ENCODE data around the gene ANKFN1.

The ANKFN1 gene

DNA sequence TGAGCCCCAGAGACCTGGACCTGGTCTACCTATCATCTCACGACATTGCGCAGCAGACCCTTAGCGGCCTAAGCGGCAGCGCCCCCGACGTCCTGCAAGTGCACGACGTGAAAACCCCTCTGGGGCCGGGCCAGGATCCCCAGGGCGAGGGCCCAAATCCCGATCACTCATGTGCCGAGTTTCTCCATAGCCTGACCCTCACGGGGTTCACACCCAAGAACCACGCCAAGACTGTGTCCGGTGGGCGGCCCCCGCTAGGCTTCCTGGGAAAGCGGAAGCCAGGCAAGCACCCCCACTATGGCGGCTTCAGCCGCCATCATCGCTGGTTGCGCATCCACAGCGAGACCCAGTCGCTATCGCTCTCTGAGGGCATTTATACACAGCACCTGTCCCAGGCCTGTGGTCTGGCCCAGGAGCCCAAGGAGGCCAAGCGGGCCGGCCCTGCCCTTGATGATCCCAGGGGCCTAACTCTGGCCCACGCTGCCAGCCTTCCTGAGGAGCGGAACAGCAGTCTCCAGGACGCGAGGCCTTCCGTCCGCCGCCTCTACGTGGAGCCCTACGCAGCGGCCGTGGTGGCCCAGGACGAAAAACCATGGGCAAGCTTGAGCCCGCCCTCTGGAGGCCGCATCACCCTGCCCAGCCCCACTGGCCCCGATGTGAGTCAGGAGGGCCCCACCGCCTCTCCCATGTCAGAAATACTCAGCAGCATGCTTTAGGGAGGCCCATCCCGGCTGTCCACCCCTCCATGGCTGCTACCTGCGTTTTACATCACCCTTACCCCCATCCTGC, 357.5 kb downstream of the ANKFN1 start:
- no peak for DNase-seq

DNA sequence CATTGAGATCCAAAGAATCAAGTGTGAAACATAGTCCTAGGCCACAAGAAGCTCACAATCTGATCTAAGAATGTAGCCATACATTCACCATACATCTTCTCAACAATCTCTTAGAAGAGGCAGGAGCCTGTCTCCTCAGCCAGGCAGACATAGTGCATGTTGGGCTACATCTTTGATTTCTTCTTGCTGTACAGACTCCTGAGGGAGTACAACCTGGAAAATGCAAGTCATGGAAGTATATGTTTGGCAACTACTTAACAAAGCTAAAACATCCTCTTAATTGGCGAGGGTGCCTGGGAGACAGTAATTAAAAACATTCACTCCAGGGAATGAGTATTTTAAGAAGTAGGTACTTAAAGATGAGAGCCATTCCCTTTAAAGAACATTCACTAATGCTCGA, 361.0 kb downstream of the ANKFN1 start:
- no peak for DNase-seq

DNA sequence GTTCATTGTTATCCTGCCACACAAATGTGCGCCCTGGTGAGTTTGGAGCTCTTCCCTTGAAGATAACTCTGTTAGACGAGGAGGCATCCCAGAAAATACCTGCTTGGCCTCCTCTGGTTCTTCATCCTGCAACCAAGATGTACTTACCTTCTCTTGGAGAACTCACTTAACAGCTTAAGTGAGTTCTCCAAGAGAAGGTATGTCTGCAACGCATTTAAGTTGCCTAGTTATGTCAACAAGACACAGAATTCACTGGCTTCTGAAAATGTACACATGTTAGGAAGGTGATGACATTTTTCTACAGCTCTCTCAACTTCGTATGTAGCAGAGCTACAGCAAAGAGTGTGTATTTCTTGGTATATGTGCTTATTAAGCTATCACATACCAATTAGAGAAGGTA, 361.6 kb downstream of the ANKFN1 start:
- no peak for DNase-seq

DNA sequence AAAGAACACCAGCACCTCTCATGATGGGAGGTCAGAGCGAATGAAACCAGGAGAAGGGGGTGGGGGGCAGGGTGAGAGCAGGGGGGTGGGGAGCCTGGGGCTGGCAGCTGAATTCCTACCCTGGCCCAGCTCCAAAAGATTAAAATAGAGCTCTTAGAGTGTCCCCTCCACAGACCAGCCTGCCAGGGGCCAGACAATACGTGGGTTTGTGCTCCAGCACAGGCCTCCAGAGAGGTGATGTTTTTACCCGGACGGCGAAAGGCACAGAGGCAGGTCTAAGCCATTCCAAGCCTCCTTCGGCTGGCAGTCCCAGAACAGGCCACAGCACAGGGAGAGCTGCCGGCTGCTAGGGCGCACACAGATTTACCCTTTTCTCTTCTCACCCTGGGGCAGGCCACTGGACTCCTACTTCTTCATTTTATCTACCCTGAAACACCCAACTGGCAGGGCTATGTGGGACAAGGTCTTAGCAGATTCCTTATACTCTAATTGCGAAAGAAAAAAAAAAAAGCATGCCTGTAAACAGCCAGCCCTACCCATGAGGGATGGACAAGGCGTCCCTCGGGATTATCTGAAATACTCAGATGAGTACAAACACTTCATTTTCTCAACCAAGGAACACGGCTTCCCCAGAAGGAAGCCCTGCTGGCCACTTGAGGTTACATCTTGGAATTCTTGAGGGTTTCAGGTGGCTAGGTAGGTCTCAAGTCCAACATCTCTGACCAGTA, 368.3 kb downstream of the ANKFN1 start:
- no peak for DNase-seq

DNA sequence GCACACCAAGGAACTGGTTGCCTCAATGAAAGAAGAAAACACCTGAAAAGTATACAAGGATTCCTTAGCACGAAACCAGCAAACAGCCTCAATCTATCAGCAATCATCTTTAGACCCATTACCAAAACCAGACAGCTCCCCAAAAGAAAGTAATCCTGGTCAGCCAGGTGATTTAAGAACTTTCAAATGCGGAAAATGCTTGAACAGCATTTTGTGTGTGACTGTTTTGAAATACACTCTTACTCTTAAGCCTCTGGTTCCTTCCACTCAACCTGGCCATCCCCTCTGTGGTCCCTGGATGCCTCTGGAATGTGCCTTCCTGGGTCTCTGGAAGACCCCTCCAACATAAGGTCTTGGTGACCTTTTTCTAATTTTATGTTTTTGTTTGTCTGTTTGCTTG, 369.8 kb downstream of the ANKFN1 start:
- DNase-seq = no peak

DNA sequence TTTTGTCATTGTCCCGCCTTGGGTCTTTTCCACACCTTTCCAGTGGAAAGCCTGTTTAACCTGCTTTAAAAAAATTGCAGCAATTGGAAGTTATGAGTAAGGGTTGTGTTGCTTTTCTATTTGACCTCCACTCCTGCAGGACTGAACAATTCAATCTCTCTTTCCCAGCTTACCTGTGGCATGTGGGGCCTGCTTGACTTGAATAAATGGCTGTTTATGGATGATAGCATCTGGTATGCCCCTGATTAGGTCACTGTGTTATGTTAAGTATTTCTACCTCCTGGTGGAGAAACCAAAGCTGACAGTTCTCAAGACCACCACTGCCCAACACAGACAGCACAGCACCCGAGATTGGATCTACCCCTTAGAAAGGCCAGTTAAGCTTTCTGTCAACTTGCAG, 375.4 kb downstream of the ANKFN1 start:
- no peak for DNase-seq

DNA sequence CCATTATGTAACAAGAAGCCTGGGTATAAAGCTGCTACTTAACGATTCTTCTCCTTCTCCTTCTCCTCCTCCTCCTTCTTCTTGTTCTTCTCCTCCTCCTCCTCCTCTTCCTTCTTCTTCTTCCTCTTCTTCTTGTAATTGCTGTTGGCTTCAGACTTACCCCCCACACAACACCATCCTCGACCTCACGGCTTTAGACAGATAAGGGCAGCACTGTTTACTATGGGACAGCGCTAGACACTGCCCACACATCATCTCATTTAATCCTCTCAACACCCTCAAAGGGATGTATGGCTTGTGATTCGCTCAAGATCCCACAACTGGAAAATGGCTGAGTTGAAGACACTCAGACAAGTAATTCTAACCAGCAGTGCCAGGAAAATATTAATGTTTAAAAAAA, 379.7 kb downstream of the ANKFN1 start:
- DNase-seq = no peak

DNA sequence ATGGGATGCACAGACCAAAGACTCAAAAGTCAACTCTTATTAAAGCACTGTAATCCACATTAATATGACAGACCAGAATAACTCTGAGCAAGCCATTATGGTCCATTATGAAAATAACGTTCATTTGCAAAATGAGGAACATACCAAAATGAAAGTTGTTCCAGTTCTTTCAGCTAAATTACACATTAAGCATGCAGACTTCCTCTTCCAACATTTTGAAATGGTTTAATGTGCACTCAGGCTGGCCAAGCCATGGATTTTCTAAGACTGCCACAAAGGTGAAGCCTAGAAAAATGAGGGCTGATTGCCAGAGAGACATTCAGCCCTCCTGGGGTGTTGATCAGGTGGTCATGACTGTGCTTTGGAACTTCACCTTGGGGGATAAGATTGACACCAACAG, 383.5 kb downstream of the ANKFN1 start:
- no peak for DNase-seq

DNA sequence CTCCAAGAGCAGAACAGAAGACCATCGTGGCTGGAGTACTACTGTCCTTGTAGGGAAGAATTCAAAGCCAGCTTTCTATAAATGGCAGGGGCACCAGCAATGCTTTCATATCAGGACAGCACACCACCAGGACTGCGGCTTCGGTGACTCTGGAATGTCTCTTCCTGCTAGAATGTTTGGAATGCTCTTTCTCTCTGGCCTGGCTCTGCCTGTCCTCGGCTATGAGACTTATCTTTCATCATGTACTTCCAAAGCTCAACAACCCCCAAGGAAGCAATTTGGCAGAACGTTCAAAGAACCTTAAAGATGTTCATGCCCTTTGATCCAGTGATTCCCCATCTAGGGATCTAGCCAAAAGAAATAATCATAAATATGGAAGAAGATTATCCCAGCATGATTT, 387.6 kb downstream of the ANKFN1 start:
- no peak for DNase-seq

DNA sequence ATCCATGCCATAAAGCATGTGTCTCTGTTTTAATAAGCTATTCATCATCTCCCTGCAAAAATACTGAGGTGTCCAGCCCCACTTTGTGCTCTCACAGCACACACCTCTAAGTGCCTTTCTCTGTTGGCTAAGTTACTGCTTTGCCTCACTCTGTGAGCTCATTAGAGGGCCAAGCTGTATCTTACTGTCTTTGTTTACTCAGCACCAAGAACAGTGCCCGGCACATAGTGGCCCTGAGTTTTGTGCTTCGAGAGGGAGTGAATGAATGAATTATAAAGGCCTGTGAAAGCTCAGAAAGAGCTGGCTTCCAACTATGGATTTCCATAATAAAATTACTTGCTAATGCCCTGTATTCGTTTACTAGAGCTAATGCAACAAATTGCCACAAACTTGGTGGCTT, 390.0 kb downstream of the ANKFN1 start:
- no peak for DNase-seq

DNA sequence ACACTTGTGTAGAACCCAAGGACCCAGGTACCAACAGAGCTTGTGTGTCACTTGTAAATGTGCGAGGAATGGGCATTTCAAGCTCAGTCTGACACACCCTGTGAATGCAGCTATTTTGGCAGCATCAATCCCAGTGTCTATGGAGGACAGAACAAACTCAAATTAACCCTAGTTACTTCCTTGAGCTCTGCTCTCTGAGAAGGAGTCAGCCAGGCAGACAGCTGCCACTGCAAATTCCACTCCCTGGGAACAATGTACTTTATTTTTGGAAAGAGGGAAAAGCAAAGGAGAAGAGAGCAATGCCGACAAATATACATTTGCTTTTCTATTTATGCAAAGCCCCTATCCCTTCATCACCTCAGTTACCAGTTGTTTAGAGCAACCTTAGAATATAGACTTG, 391.8 kb downstream of the ANKFN1 start:
- no peak for DNase-seq

DNA sequence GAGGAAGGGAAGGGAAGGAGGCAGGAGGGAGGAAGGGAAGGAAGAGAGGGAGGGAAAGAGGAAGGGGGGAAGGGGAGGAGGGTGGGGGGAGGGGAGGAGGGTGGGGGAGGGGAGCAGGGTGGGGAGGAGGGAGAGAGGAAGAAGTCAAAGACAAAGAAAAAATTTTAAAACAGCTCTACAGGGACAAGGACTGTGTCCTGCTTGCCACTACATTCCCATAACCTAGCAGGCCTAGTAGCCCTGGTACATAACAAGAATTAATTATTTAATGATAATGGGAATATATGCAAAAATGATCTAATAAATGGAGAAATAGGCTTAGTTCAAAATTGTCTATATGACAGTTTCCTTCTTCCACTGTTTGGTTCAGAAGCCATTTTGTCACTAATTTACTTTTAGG, 392.7 kb downstream of the ANKFN1 start:
- no peak for DNase-seq

DNA sequence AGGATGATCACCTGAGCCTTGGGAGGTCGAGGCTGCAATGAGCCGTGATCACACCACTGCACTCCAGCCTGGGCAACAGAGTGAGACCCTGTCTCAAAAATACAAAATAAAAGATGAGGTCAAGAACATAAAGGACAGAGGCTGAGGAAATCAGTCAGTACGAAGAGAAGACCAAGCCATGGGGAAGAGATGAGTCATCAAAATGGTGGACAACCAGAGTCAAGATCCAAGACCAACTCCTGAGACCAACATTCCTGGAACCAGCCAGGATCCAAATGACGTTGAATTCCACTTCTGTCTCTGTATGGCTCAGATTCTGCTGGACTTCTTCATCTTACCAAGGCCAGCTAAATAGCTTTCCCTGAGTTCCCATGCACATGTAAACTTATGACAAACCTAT, 395.4 kb downstream of the ANKFN1 start:
- no peak for DNase-seq

DNA sequence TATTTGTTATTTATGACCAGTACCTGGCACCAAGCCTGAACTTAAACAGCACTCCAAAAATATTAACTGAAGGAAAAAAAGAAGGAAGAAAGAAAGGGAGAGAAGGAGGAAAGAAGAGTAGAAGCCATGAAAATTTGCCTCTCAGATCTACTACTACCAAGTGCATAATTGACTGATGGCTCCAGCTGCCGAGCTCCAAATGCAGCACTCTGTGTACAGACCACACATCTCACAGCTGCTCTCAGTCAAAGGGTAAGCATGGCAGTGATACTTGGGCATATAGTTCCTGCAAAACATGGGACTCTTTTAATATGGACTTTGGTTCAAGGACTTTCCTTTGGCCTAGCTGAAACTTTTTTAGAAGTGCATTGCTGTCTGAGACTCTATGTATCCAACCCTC, 396.2 kb downstream of the ANKFN1 start:
- DNase-seq = no peak

DNA sequence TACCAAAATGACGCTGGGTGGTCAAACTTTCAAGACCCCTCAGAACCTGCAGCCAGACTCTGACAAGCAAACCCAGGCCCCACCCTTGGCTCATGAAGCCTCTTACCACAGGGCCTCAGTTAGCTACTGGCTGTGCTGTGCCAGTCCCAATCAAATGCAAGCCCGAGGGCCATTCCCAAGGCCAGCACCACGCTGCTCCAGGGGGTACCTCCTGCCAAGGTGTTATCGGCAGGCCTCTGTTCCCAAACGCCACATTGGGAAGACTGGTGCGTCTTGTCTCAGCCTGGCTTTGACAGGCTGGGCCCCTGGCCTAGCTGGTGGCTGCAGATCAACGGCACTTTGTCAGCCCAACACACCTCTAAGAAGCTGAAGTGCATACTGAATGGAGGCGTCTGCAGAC, 404.4 kb downstream of the ANKFN1 start:
- no peak for DNase-seq

DNA sequence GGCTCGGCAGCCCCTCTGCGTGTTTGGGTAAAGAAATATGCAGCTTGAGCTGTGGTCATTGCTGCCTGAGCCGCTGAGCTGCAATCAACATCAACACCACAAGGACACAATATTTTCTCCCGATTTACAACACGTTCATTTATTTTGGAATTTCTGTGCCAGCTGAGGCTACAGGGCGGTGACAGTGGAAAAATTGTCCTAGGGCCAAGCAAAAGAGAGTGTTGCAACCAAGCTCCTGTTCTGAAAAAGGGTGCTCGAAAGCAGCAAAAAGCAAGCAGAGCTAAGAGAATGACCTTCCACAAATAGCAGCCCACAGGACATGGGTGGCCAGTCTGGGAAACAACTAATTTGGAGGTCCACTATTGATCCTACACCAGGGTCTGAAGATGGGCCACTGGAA, 404.8 kb downstream of the ANKFN1 start:
- DNase-seq = no peak

All from C1 segment of cervical spinal cord (tissue), 14 donors.